Measurements from ENCODE around the gene MYADML2.

DNA sequence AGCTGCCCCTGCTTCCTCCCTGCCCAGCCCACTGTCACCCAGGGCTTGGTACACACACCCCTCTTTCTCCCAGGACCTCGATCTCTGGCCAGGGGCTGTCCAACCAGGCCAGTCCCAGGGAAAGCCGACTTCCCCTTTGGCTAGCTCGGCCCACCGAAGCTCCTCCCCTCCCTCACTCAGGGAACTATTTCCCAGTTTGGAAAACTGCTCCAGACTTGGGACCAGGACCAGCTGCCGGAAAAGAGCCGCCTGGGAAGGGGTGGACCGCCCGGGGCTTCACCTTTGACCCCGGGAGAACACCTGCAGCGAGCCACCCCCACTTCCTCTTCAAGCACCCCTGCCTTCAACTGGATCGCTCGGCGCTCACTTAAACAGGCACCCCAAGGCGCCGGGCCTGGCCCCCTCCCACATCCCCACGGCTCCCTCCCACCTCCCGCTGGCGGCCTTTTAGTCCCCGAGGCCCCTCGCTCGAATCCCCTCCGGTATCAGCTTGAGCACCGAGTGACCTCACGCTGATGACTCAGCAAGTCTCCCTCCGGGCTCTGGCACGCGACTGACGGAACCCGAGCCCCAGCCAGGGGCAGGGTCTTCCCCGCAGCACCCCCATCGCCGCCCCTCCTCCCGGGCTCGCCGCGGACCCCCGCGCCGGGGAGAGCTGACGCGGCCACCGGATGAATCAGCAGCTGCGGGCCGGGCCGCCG, 20.4 kb downstream of the MYADML2 start:
- TF ChIP-seq, protein P1, sequence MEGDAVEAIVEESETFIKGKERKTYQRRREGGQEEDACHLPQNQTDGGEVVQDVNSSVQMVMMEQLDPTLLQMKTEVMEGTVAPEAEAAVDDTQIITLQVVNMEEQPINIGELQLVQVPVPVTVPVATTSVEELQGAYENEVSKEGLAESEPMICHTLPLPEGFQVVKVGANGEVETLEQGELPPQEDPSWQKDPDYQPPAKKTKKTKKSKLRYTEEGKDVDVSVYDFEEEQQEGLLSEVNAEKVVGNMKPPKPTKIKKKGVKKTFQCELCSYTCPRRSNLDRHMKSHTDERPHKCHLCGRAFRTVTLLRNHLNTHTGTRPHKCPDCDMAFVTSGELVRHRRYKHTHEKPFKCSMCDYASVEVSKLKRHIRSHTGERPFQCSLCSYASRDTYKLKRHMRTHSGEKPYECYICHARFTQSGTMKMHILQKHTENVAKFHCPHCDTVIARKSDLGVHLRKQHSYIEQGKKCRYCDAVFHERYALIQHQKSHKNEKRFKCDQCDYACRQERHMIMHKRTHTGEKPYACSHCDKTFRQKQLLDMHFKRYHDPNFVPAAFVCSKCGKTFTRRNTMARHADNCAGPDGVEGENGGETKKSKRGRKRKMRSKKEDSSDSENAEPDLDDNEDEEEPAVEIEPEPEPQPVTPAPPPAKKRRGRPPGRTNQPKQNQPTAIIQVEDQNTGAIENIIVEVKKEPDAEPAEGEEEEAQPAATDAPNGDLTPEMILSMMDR (IDR thresholded peaks at IDR 0.05): no peak
- TF ChIP-seq POLR2A (IDR thresholded peaks at IDR 0.05): peak in 1 of 4 donors; percentile 45
